ENCODE data around the gene NOD2. TPM values are rescaled to one million over a fixed set of nuclear protein-coding genes. Genes with fewer than 3 reads are reported as not detected.

Gene NOD2
- total and polyA plus RNA-seq, 7 experiments from 2014 or later = 0.06 to 40.5 (median 0.65) TPM

DNA sequence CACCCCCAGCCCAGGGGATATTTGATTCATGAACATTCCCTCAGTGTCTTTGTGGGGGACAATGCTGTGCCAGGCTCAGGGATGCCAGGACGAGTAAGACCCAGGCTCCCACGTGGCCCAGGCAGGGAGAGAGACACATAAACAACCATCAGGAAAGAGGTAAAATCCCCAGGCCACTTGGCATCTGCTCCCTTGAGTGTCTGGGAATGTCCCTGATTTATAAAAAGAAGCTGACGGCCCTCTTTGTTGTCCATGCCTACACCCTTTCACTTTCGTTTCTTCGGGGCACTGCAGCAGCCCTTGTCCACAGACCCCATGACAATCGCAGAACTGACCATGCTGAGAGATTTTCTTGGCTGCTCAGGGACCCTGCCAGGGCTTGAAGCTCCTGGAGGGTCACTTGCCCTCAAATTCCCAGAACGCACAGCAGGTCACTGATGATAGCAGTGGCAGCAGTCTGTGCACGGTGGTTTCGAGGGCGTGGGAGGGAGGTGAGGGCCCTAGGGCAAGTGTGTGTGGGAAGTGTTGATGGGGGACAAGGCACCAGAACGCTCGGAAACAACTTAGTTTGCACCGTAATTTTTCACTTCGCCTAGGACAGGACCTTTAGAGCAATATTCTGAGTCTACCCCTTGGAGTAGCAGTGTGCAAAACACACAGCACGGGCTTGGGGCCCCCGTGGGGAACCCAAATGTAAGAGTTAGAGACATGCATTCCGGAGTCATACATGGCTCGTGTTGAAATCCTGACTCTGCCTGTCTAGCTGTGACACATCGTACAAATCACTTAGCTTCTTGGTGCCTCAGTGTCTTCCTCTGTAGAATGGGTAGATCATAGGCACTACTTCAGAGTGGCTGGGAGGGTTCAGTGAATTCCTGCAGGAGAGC, 4.7 kb downstream of the NOD2 start:
- intact Hi-C loops (cut with micrococcal nuclease) = loop anchor here (1.0 to 2.0 kb wide), 2 partner anchors 14 to 17 kb away; partner anchors contain the start of gene SNX20 (in 1 of the 2)
- H3K36me3 Mint-ChIP-seq = peaks cover 0 to 36% (median 0%) of the 10 kb centered on the region in 5 donors
- H3K36me3 ChIP-seq (ENCODE audit: control insufficient read depth in 2 of 3, insufficient read depth in 3 of 3, low read length in 3 of 3) = no peaks in the 10 kb centered on the region
- ChIA-PET POLR2A (interaction anchor here (1.1 to 1.5 kb wide), 4 partner anchors 17 to 49 kb away, joined by 3 to 6 read pairs (median 4); partner anchors contain the start of gene SNX20), CTCF (interaction anchor here (0.6 to 1.8 kb wide), 4 partner anchors 17 to 49 kb away, joined by 3 to 6 read pairs (median 4); partner anchors contain the start of gene SNX20)
- H3K27ac Mint-ChIP-seq = peak overlapping the region; percentile 49 to 89 (median 83)
- H3K27me3 Mint-ChIP-seq = peaks cover 0 to 6% (median 0%) of the 10 kb centered on the region in 5 donors
- no peaks in the 10 kb centered on the region for H3K27me3 ChIP-seq (ENCODE audit: control insufficient read depth in 2 of 2, insufficient read depth in 2 of 2, low read length in 2 of 2)
- H3K4me3 Mint-ChIP-seq = peak overlapping the region; percentile 49 to 88 (median 80)
- DNase-seq (peak in 2 of 9 donors; percentile 29 to 55), ATAC-seq (peak; percentile 39)
- peak overlapping the region; percentile 56 for H3K4me3 ChIP-seq (ENCODE audit: low read length)
- no peaks in the 10 kb centered on the region for H3K9me3 ChIP-seq (ENCODE audit: control insufficient read depth in 2 of 3, low read length in 3 of 3)
- peaks cover 44 to 63% (median 53%) of the 10 kb centered on the region in 7 donors for H3K4me1 Mint-ChIP-seq
- H3K9me3 Mint-ChIP-seq = peaks cover 0 to 7% (median 0%) of the 10 kb centered on the region in 11 donors
- H3K27ac ChIP-seq (ENCODE audit: low read depth, low read length) = peak overlapping the region; percentile 43
- peaks cover 28 to 50% of the 10 kb centered on the region in 2 donors for H3K4me1 ChIP-seq (ENCODE audit: control insufficient read depth in 2 of 2, insufficient read depth in 2 of 2, low read length in 2 of 2)

DNA sequence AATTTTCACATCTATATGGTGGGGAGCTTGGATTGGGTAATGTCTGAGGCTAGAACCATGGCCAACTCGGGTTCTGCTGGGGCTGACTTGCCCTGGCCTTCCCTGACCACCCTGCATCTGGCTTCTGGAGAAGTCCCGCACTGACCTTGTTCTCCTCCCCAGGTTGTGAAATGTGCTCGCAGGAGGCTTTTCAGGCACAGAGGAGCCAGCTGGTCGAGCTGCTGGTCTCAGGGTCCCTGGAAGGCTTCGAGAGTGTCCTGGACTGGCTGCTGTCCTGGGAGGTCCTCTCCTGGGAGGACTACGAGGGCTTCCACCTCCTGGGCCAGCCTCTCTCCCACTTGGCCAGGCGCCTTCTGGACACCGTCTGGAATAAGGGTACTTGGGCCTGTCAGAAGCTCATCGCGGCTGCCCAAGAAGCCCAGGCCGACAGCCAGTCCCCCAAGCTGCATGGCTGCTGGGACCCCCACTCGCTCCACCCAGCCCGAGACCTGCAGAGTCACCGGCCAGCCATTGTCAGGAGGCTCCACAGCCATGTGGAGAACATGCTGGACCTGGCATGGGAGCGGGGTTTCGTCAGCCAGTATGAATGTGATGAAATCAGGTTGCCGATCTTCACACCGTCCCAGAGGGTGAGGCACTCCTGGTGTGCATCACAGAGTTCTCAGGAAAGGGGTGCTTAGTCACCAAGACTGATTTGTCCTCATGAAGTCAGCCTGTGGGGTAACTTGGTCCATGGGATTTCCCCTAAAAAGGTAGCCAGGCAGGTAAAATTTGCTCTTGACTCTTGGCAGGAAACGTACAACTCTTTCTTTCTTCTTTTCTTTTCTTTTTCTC, 6.1 kb downstream of the NOD2 start:
- ATAC-seq = peak; percentile 56
- Mint-ChIP-seq H3K27ac (peak overlapping the region in 4 of 9 donors; percentile 38 to 59 (median 50)), H3K27me3 (peaks cover 0 to 6% (median 0%) of the 10 kb centered on the region in 5 donors), H3K9me3 (peaks cover 3 to 15% (median 9%) of the 10 kb centered on the region in 11 donors), H3K4me1 (peaks cover 36 to 54% (median 42%) of the 10 kb centered on the region in 7 donors), H3K4me3 (peak overlapping the region in 5 of 10 donors; percentile 26 to 80 (median 41)), H3K36me3 (peaks cover 0 to 47% (median 4%) of the 10 kb centered on the region in 5 donors)
- peak in 2 of 9 donors; percentile 16 to 46 for DNase-seq
- Histone ChIP-seq H3K4me1 (ENCODE audit: control insufficient read depth in 2 of 2, insufficient read depth in 2 of 2, low read length in 2 of 2) (peaks cover 19 to 44% of the 10 kb centered on the region in 2 donors), H3K27me3 (ENCODE audit: control insufficient read depth in 2 of 2, insufficient read depth in 2 of 2, low read length in 2 of 2) (no peaks in the 10 kb centered on the region), H3K36me3 (ENCODE audit: control insufficient read depth in 2 of 3, insufficient read depth in 3 of 3, low read length in 3 of 3) (no peaks in the 10 kb centered on the region), H3K9me3 (ENCODE audit: control insufficient read depth in 2 of 3, low read length in 3 of 3) (peaks cover 4 to 9% (median 4%) of the 10 kb centered on the region in 3 experiments), H3K27ac (ENCODE audit: low read depth, low read length) (no peak overlapping the region), H3K4me3 (ENCODE audit: low read length) (no peak overlapping the region)
- ChIA-PET POLR2A (interaction anchor here (0.6 to 1.0 kb wide), 2 partner anchors 18 to 38 kb away, joined by 3 to 4 read pairs; no protein-coding TSS in a partner anchor), CTCF (interaction anchor here (0.6 to 1.8 kb wide), 2 partner anchors 47 to 425 kb away, joined by 3 to 4 read pairs; no protein-coding TSS in a partner anchor)
- intact Hi-C loops (cut with micrococcal nuclease) = no loop called here

DNA sequence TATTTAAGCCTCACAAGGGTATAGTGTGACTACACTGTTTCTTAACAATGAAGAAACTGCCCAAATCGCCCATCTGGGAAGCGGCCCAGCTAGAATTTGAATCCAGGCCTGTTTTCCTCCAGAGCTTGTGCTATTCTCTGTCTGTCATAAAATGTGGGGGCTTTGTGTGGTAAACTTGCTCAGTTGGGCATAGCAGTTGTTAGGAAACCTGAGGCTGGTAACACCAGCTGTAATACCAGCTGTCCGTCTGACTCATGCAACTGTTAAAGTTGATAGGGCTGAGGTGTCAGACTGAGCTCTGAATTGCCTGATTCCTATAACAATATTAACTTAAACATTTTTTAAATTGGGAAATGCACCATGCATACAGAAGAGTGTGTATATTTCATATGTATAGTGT, 9.3 kb downstream of the NOD2 start:
- H3K36me3 ChIP-seq (ENCODE audit: control insufficient read depth in 2 of 3, insufficient read depth in 3 of 3, low read length in 3 of 3) = no peaks in the 10 kb centered on the region
- H3K27ac Mint-ChIP-seq = no peak overlapping the region
- peaks cover 5 to 16% of the 10 kb centered on the region in 2 donors for H3K4me1 ChIP-seq (ENCODE audit: control insufficient read depth in 2 of 2, insufficient read depth in 2 of 2, low read length in 2 of 2)
- intact Hi-C loops (cut with micrococcal nuclease) = no loop called here
- H3K27me3 Mint-ChIP-seq = no peaks in the 10 kb centered on the region
- ChIA-PET CTCF (interaction anchor here (0.5 to 1.3 kb wide), 5 partner anchors 8 to 175 kb away, joined by 3 to 4 read pairs (median 3); no protein-coding TSS in a partner anchor), POLR2A (interaction anchor here (0.6 to 1.1 kb wide), 4 partner anchors 27 to 570 kb away, joined by 3 read pairs; no protein-coding TSS in a partner anchor)
- no peak overlapping the region for H3K4me3 ChIP-seq (ENCODE audit: low read length)
- no peaks in the 10 kb centered on the region for H3K27me3 ChIP-seq (ENCODE audit: control insufficient read depth in 2 of 2, insufficient read depth in 2 of 2, low read length in 2 of 2)
- H3K4me3 Mint-ChIP-seq = no peak overlapping the region
- H3K4me1 Mint-ChIP-seq = peaks cover 13 to 34% (median 25%) of the 10 kb centered on the region in 7 donors
- H3K27ac ChIP-seq (ENCODE audit: low read depth, low read length) = no peak overlapping the region
- H3K9me3 ChIP-seq (ENCODE audit: control insufficient read depth in 2 of 3, low read length in 3 of 3) = peaks cover 4 to 13% (median 4%) of the 10 kb centered on the region in 3 experiments
- peaks cover 10 to 30% (median 22%) of the 10 kb centered on the region in 11 donors for H3K9me3 Mint-ChIP-seq
- H3K36me3 Mint-ChIP-seq = peaks cover 10 to 64% (median 16%) of the 10 kb centered on the region in 5 donors
- no peak for DNase-seq
- peak; percentile 33 for ATAC-seq

DNA sequence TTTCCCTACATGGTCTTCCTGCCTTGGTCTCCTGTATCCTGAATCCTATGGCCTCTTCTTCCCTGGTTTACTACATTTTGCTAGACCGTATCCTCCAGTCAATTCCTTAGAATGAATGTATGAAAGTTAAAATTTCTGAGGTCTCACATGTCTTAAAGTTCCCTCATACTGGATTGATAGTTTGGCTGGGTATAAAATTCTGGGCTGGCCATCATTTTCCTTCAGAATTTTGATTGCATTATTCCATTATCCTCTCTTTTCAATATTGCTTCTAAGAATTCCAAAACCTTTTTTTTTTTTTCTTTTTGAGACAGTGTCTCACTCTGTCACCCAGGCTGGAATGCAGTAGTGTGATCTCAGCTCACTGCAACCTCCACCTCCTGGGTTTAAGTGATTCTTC, 10.8 kb downstream of the NOD2 start:
- DNase-seq (no peak), ATAC-seq (no peak)
- Histone ChIP-seq H3K27me3 (ENCODE audit: control insufficient read depth in 2 of 2, insufficient read depth in 2 of 2, low read length in 2 of 2) (no peaks in the 10 kb centered on the region), H3K4me1 (ENCODE audit: control insufficient read depth in 2 of 2, insufficient read depth in 2 of 2, low read length in 2 of 2) (peaks cover 4 to 7% of the 10 kb centered on the region in 2 donors), H3K4me3 (ENCODE audit: low read length) (no peak overlapping the region), H3K27ac (ENCODE audit: low read depth, low read length) (no peak overlapping the region), H3K9me3 (ENCODE audit: control insufficient read depth in 2 of 3, low read length in 3 of 3) (peaks cover 4 to 13% (median 4%) of the 10 kb centered on the region in 3 experiments), H3K36me3 (ENCODE audit: control insufficient read depth in 2 of 3, insufficient read depth in 3 of 3, low read length in 3 of 3) (no peaks in the 10 kb centered on the region)
- peaks cover 10 to 30% (median 22%) of the 10 kb centered on the region in 11 donors for H3K9me3 Mint-ChIP-seq
- no peaks in the 10 kb centered on the region for H3K27me3 Mint-ChIP-seq
- H3K36me3 Mint-ChIP-seq = peaks cover 10 to 78% (median 16%) of the 10 kb centered on the region in 5 donors
- CTCF ChIA-PET = no interaction called here
- no peak overlapping the region for H3K4me3 Mint-ChIP-seq
- H3K4me1 Mint-ChIP-seq = peaks cover 16 to 34% (median 25%) of the 10 kb centered on the region in 7 donors
- no peak overlapping the region for H3K27ac Mint-ChIP-seq
- POLR2A ChIA-PET = interaction anchor here (1.4 kb wide), 1 partner anchor 15 kb away, joined by 3 read pairs; no protein-coding TSS in a partner anchor
- intact Hi-C loops (cut with micrococcal nuclease) = no loop called here

DNA sequence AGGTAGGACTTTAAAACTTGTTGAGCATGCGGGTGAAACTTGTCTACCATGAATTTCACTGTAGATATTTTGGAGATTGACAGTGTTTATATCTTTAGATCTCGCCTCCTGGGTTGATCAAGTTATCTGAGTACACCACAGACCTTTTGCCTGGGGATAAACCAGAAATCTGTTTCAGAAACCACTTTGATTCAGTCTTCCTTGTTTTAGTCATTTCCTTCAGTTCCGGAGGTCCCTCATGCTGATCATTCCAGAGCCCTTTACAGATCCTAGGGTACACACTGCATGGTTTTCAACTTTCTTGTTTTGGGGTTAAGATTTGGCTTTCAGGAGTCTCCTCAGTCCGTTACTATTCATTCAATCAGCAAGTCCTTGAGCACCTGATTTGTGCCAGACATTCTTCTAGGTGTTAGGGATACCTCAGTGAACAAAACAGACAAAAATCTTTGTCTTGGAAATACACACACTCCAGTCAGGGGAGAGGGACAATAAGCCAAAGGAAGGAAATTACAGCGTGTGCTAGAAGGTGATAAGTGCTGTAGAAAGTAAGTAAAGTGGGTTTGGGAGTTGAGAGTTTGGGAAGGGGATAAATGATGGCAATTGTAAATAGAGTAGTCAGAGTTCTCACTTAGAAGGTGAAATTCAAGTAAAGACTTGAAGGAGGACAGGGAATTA, 12.2 kb downstream of the NOD2 start:
- Mint-ChIP-seq H3K4me3 (no peak overlapping the region), H3K9me3 (peaks cover 10 to 30% (median 22%) of the 10 kb centered on the region in 11 donors), H3K27me3 (no peaks in the 10 kb centered on the region), H3K36me3 (peaks cover 10 to 72% (median 16%) of the 10 kb centered on the region in 5 donors), H3K4me1 (peaks cover 21 to 39% (median 30%) of the 10 kb centered on the region in 7 donors), H3K27ac (peak overlapping the region in 2 of 9 donors; percentile 11 to 22)
- intact Hi-C loops (cut with micrococcal nuclease) = no loop called here
- ChIA-PET POLR2A (no interaction called here), CTCF (no interaction called here)
- Histone ChIP-seq H3K4me3 (ENCODE audit: low read length) (no peak overlapping the region), H3K4me1 (ENCODE audit: control insufficient read depth in 2 of 2, insufficient read depth in 2 of 2, low read length in 2 of 2) (peaks cover 8 to 10% of the 10 kb centered on the region in 2 donors), H3K36me3 (ENCODE audit: control insufficient read depth in 2 of 3, insufficient read depth in 3 of 3, low read length in 3 of 3) (no peaks in the 10 kb centered on the region), H3K27me3 (ENCODE audit: control insufficient read depth in 2 of 2, insufficient read depth in 2 of 2, low read length in 2 of 2) (no peaks in the 10 kb centered on the region), H3K27ac (ENCODE audit: low read depth, low read length) (no peak overlapping the region), H3K9me3 (ENCODE audit: control insufficient read depth in 2 of 3, low read length in 3 of 3) (peaks cover 4 to 13% (median 4%) of the 10 kb centered on the region in 3 experiments)
- ATAC-seq (no peak), DNase-seq (no peak)
